H9 (cell line): ENCODE results near the gene AP4M1. TPM values are rescaled to one million over a fixed set of nuclear protein-coding genes. Genes with fewer than 3 reads are reported as not detected.

ENCODE experiments used
- DNase-seq: peaks from one replicate; pipeline ENCODE4 v3.0.0-alpha.2; 2017
- H2AFZ ChIP-seq: one replicate; pipeline ENCODE4 v1.6.1; 2013; ENCODE audit warnings: mild to moderate bottlenecking, low read length, control low read depth, moderate library complexity
- H2AK5ac ChIP-seq: 2 replicates; pipeline ENCODE4 v1.6.1; 2013; ENCODE audit warnings: low read length, control low read depth, mixed read lengths; ENCODE audit not compliant: insufficient read length
- H2BK120ac ChIP-seq: one replicate; pipeline ENCODE4 v1.6.1; 2013; ENCODE audit warnings: low read depth, mild to moderate bottlenecking, low read length, control low read depth, inconsistent platforms; ENCODE audit not compliant: poor library complexity, severe bottlenecking
- H2BK12ac ChIP-seq: 2 replicates; pipeline ENCODE4 v1.6.1; 2013; ENCODE audit warnings: low read length, control low read depth, mixed read lengths, low read depth; ENCODE audit not compliant: insufficient read length
- H2BK15ac ChIP-seq: 2 replicates; pipeline ENCODE4 v1.6.1; 2013; ENCODE audit warnings: low read depth, low read length, control low read depth
- H2BK20ac ChIP-seq: one replicate; pipeline ENCODE4 v1.6.1; 2013; ENCODE audit warnings: low read depth, mild to moderate bottlenecking, low read length, control low read depth, inconsistent platforms; ENCODE audit not compliant: poor library complexity, severe bottlenecking
- H2BK5ac ChIP-seq: 2 replicates; pipeline ENCODE4 v1.6.1; 2013; ENCODE audit warnings: low read length, control low read depth, mixed read lengths; ENCODE audit not compliant: insufficient read length
- H3K14ac ChIP-seq: 2 replicates; pipeline ENCODE4 v1.6.1; 2013; ENCODE audit warnings: low read length, control low read depth; ENCODE audit not compliant: insufficient read depth
- H3K18ac ChIP-seq: 2 replicates; pipeline ENCODE4 v1.6.1; 2013; ENCODE audit warnings: low read depth, mild to moderate bottlenecking, mixed read lengths, low read length, control low read depth; ENCODE audit not compliant: insufficient read length
- H3K23ac ChIP-seq: 2 replicates; pipeline ENCODE4 v1.6.1; 2013; ENCODE audit warnings: low read length, control low read depth, mixed read lengths, low read depth; ENCODE audit not compliant: insufficient read length
- H3K23me2 ChIP-seq: 2 replicates; pipeline ENCODE4 v1.6.1; 2013; ENCODE audit warnings: low read depth, mild to moderate bottlenecking, mixed read lengths, low read length, control low read depth; ENCODE audit not compliant: insufficient read length, poor library complexity, severe bottlenecking
- H3K27ac ChIP-seq: 2 replicates; pipeline ENCODE4 v1.5.1; 2013; ENCODE audit warnings: low read length, control low read depth, mixed read lengths, low read depth; ENCODE audit not compliant: insufficient read length
- H3K27me3 ChIP-seq: 2 replicates; pipeline ENCODE4 v1.6.1; 2013; ENCODE audit warnings: low read length, control low read depth, inconsistent platforms; ENCODE audit not compliant: insufficient read depth
- H3K4ac ChIP-seq: 2 replicates; pipeline ENCODE4 v1.6.1; 2013; ENCODE audit warnings: low read depth, mild to moderate bottlenecking, control low read depth, inconsistent platforms, low read length, moderate library complexity
- H3K4me1 ChIP-seq: 2 replicates; pipeline ENCODE4 v1.6.1; 2013; ENCODE audit warnings: low read length, control low read depth, inconsistent platforms; ENCODE audit not compliant: insufficient read depth
- H3K4me2 ChIP-seq: 2 replicates; pipeline ENCODE4 v1.6.1; 2013; ENCODE audit warnings: low read length, control low read depth, mixed read lengths; ENCODE audit not compliant: insufficient read length, insufficient read depth
- H3K56ac ChIP-seq: 2 replicates; pipeline ENCODE4 v1.6.1; 2013; ENCODE audit warnings: low read depth, mild to moderate bottlenecking, mixed read lengths, low read length, control low read depth; ENCODE audit not compliant: insufficient read length
- H3K79me1 ChIP-seq: 2 replicates; pipeline ENCODE4 v1.6.1; 2013; ENCODE audit warnings: low read depth, mild to moderate bottlenecking, moderate library complexity, low read length, control low read depth, inconsistent platforms; ENCODE audit not compliant: insufficient read depth, poor library complexity, severe bottlenecking
- H3K79me2 ChIP-seq: 2 replicates; pipeline ENCODE4 v1.6.1; 2013; ENCODE audit warnings: low read length, control low read depth, inconsistent platforms; ENCODE audit not compliant: insufficient read depth
- H3K9ac ChIP-seq: 2 replicates; pipeline ENCODE4 v1.6.1; 2013; ENCODE audit warnings: low read length, control low read depth, mixed read lengths; ENCODE audit not compliant: insufficient read length; ENCODE audit errors: extremely low read depth
- H3K9me3 ChIP-seq: one replicate; pipeline ENCODE4 v1.6.1; 2013; ENCODE audit warnings: low read depth, low read length, inconsistent platforms; ENCODE audit not compliant: control insufficient read depth
- H3T11ph ChIP-seq: one replicate; pipeline ENCODE4 v1.6.1; 2013; ENCODE audit warnings: mild to moderate bottlenecking, low read length, control low read depth, inconsistent platforms
- H4K20me1 ChIP-seq: one replicate; pipeline ENCODE4 v1.6.1; 2013; ENCODE audit not compliant: control insufficient read depth, insufficient read length, insufficient read depth
- H4K5ac ChIP-seq: 2 replicates; pipeline ENCODE4 v1.6.1; 2013; ENCODE audit warnings: low read depth, mild to moderate bottlenecking, mixed read lengths, low read length, control low read depth; ENCODE audit not compliant: insufficient read length
- H4K8ac ChIP-seq: replicated peaks from 2 replicates; pipeline ENCODE4 v1.6.1; 2013; ENCODE audit warnings: low read length, control low read depth, mixed read lengths, low read depth; ENCODE audit not compliant: insufficient read length
- H4K91ac ChIP-seq: 2 replicates; pipeline ENCODE4 v1.6.1; 2013; ENCODE audit warnings: low read depth, mild to moderate bottlenecking, moderate library complexity, mixed read lengths, low read length, control low read depth; ENCODE audit not compliant: insufficient read length
- H3K27ac Mint-ChIP-seq, 3 experiments: 2 replicates in 2 of 3; 3 replicates in 1 of 3; pipeline ENCODE4 v1.8.0; 2020 to 2021; ENCODE audit warnings: mixed read lengths in 3 of 3, mild to moderate bottlenecking in 1 of 3, moderate library complexity in 1 of 3
- H3K27me3 Mint-ChIP-seq: 2 replicates; pipeline ENCODE4 v1.8.0; 2021; ENCODE audit warnings: low read depth, mild to moderate bottlenecking, moderate library complexity, mixed read lengths
- H3K36me3 Mint-ChIP-seq, 3 experiments: 2 replicates in 2 of 3; 3 replicates in 1 of 3; pipeline ENCODE4 v1.8.0; 2020 to 2021; ENCODE audit warnings: low read depth in 3 of 3, mixed read lengths in 3 of 3; ENCODE audit not compliant: insufficient read depth in 1 of 3
- H3K4me1 Mint-ChIP-seq, 2 experiments: 2 replicates each; pipeline ENCODE4 v1.8.0; 2020; ENCODE audit warnings: mixed read lengths in 2 of 2
- H3K4me3 Mint-ChIP-seq, 2 experiments: 2 replicates in 1 of 2; 3 replicates in 1 of 2; pipeline ENCODE4 v1.8.0; 2020 to 2021; ENCODE audit warnings: mild to moderate bottlenecking in 2 of 2, mixed read lengths in 2 of 2, moderate library complexity in 1 of 2
- H3K9me3 Mint-ChIP-seq, 2 experiments: 2 replicates in 1 of 2; 3 replicates in 1 of 2; pipeline ENCODE4 v1.8.0; 2020; ENCODE audit warnings: mild to moderate bottlenecking in 2 of 2, mixed read lengths in 2 of 2, moderate library complexity in 1 of 2
- CTCF ChIP-seq: fragments of 200-600 bp; sonication (generic); conservative IDR thresholded peaks from 3 replicates; pipeline ENCODE4 v1.8.0; 2021; ENCODE audit warnings: antibody characterized with exemption, mild to moderate bottlenecking
- WGBS: extraction: QIAGEN DNeasy Blood & Tissue Kit; methylation state at CpG from one replicate; pipeline ENCODE4 v1.1.7; 2013; ENCODE audit warnings: missing lambda C conversion rate, low lambda C conversion rate, mixed read lengths; ENCODE audit not compliant: insufficient read length; ENCODE audit errors: extremely low coverage; 5-methylcytosine and 5-hydroxymethylcytosine counted together
- total RNA-seq: library from RNA; stranded (reverse); gene quantifications from 2 replicates; pipeline ENCODE4 v1.2.1, GENCODE V29; 2021

AP4M1 gene
- total RNA-seq, 1 experiment from 2014 or later, result 18.8 TPM

DNA sequence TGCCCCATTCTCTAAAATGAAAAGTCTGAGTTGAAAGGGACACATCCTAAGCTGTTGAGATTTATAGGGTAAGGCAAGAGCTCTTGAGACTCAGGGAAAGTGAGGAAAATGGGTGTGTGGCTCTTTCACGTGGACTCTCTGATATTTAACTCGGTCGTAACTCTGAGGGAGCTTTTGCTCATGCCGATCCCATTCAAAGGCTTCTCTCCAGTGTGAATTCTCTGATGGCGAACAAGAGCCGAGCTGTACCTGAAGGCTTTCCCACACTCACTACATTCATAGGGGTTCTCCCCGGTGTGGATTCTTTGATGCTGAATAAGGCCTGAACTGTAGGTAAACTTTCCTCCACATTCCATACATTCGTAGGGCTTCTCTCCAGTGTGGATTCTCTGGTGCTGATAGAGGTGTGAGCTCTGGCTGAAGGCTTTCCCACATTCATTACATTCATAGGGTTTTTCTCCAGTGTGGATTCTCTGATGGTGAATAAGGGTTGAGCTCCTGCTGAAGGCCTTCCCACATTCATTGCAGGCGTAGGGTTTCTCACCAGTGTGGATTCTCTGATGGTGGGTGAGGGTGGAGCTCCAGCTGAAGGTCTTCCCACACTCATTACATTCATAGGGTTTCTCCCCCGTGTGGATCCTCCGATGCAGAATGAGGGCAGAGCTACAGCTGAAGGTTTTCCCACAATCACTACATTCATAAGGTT, 30.3 kb upstream of the AP4M1 start:
- H3T11ph ChIP-seq, result no peak overlapping the region
- H3K27me3 ChIP-seq, result no peaks in the 10 kb centered on the region
- H2BK20ac ChIP-seq, result no peak overlapping the region
- Mint-ChIP-seq H3K36me3 (peaks cover 70 to 92% (median 78%) of the 10 kb centered on the region in 3 experiments), H3K27ac (no peak overlapping the region), H3K9me3 (peaks cover 66 to 68% of the 10 kb centered on the region in 2 experiments), H3K4me1 (no peaks in the 10 kb centered on the region), H3K27me3 (peaks cover 5% of the 10 kb centered on the region; the same call in 1 of the 2 replicates), H3K4me3 (no peak overlapping the region)
- peaks cover 60% of the 10 kb centered on the region for H3K9me3 ChIP-seq
- H2BK12ac ChIP-seq, result no peak overlapping the region
- H4K91ac ChIP-seq, result no peak overlapping the region
- no peak overlapping the region for H4K8ac ChIP-seq
- no peak overlapping the region for H3K14ac ChIP-seq
- no peak for DNase-seq
- no peaks in the 10 kb centered on the region for H3K4me1 ChIP-seq
- TF ChIP-seq CTCF, result no peak
- no peak overlapping the region for H2AK5ac ChIP-seq
- H3K9ac ChIP-seq, result no peak overlapping the region
- H2BK5ac ChIP-seq, result no peak overlapping the region
- H4K5ac ChIP-seq, result no peak overlapping the region
- no peaks in the 10 kb centered on the region for H3K79me1 ChIP-seq
- no peak overlapping the region for H2AFZ ChIP-seq
- H3K4ac ChIP-seq, result no peak overlapping the region
- no peak overlapping the region for H3K23ac ChIP-seq
- no CpG with 5 or more reads among the region's 11 CpGs for WGBS
- H3K27ac ChIP-seq, result no peak overlapping the region
- H4K20me1 ChIP-seq, result no peaks in the 10 kb centered on the region
- no peak overlapping the region for H3K18ac ChIP-seq
- no peaks in the 10 kb centered on the region; the same call in none of the 2 replicates for H3K79me2 ChIP-seq
- no peaks in the 10 kb centered on the region for H3K23me2 ChIP-seq
- no peak overlapping the region for H2BK15ac ChIP-seq
- no peak overlapping the region for H3K4me2 ChIP-seq
- no peak overlapping the region for H2BK120ac ChIP-seq
- H3K56ac ChIP-seq, result no peak overlapping the region
